NCI-H1694 (cell line): Measurements from ENCODE around the gene LCN6.
A peak's percentile ranks its signal among the peaks of the same experiment; 100 is the strongest.
"Not testable (repeated sequence)": the region's sequence is repeated elsewhere in the genome, so short reads cannot be mapped to it uniquely, and the experiment has no call there.

Source experiments
- DNase-seq: peaks from one replicate; lab custom pipeline; 2025; lab: John Stamatoyannopoulos, UW

Gene LCN6

GRCh38 chr9:136748201-136748600 lies at the start of gene LCN6:
TSS of gene LCN6 (minus strand) at chr9:136748525. CDS start at chr9:136748483, 42 bp downstream.
- no peak for DNase-seq

GRCh38 chr9:136796775-136797347 lies 48.5 kb upstream of the LCN6 start:
- DNase-seq, result not testable (repeated sequence)

- DNase-seq, result no peak
Measured at GRCh38 chr9:136796238-136796774, 48.0 kb upstream of the LCN6 start, which contains the start of gene CCDC183. TSS of gene CCDC183 (plus strand) at chr9:136796338. CDS start at chr9:136796398, 60 bp downstream.

GRCh38 chr9:136795000-136795348 lies 46.6 kb upstream of the LCN6 start:
- no peak for DNase-seq

GRCh38 chr9:136794281-136794999 lies 46.1 kb upstream of the LCN6 start:
- DNase-seq, result no peak

- no peak for DNase-seq
Measured at GRCh38 chr9:136793086-136793946, 45.0 kb upstream of the LCN6 start.

- no peak for DNase-seq
Measured at GRCh38 chr9:136792321-136793085, 44.2 kb upstream of the LCN6 start.

- peak; percentile 26 for DNase-seq
Measured at GRCh38 chr9:136791516-136792276, 43.4 kb upstream of the LCN6 start.

GRCh38 chr9:136790640-136791515 lies 42.6 kb upstream of the LCN6 start, which contains the start of gene TMEM141:
TSS of gene TMEM141 (plus strand) at chr9:136791344. CDS start at chr9:136791371, 27 bp downstream.
- peak; percentile 94 for DNase-seq

GRCh38 chr9:136789523-136789937 lies 41.2 kb upstream of the LCN6 start:
- DNase-seq, result no peak

GRCh38 chr9:136788644-136789522 lies 40.6 kb upstream of the LCN6 start:
- DNase-seq, result not testable (repeated sequence)

- DNase-seq, result peak; percentile 69
Measured at GRCh38 chr9:136787690-136788400, 39.5 kb upstream of the LCN6 start.

- not testable (repeated sequence) for DNase-seq
Measured at GRCh38 chr9:136786983-136787382, 38.7 kb upstream of the LCN6 start.

GRCh38 chr9:136786451-136786850 lies 38.1 kb upstream of the LCN6 start:
- DNase-seq, result no peak

- not testable (repeated sequence) for DNase-seq
Measured at GRCh38 chr9:136785565-136786355, 37.4 kb upstream of the LCN6 start.

- DNase-seq, result no peak
Measured at GRCh38 chr9:136784997-136785361, 36.7 kb upstream of the LCN6 start.
